Measurements from ENCODE around the gene TMEM256. TPM values are rescaled to one million over a fixed set of nuclear protein-coding genes. Genes with fewer than 3 reads are reported as not detected.

TMEM256 gene
- polyA plus RNA-seq, 2 of the 4 experiments (the other 2 are of a cell fraction): 127 to 164 TPM

DNA sequence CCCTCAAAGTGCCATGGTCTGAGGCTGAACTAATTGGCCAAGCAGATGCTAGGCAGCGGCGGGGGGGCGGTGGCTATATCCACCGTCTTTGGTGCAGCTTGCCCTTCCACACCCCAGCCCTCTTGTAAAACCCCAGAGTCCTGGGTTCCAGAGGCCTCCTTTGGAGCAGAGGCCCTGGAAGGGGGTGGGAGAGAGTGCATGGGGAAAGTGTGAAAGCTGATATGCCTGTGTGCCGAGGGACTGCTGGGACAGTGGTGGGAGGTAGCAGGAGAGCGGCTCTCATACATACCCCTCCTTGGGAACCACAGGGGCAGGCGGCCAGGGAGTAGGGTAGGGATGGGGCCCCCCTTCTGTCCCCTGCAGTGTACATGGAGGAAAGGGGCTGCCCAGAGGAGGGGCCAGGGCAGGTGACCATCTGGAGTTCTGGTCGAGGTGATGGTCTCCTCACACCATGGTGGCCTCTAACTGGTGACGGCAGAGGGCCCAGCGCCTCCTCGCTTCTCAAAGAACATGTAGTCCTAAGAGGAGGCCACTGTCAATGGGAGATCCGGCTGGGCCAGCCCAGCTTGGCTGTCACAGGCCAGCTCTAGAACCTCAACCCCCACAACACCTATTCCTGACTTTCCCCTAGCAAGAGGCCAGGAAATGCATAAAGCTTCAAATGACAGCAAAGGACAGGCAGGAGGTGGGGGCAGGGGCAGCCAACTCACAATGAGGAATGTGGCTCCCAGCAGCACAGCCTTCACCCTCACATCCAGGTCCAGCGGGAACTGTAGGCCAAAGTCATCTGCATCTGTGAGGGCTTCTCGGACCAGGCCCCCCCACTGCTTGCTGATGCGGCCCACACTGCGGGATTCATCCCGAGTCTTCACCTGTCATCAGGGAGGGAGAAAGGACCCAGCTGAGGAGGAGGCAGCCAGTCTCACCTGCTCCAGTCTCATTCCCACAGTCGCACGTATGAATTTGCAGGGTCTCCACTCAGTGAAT, 13.7 kb downstream of the TMEM256 start:
- H3K4me1 ChIP-seq: peaks cover 8% of the 10 kb centered on the region; the same call in 1 of the 3 replicates
- no peak for TF ChIP-seq HOXA7 (CRISPR knock-in tag; IDR thresholded peaks at IDR 0.05)
- no peak for TF ChIP-seq BHLHE40 (IDR thresholded peaks at IDR 0.05; ENCODE audit: low read depth, low read length)
- TF ChIP-seq CBX2 (IDR thresholded peaks at IDR 0.05; ENCODE audit: borderline replicate concordance, low read depth): no peak
- no peak for TF ChIP-seq FOSL2 (IDR thresholded peaks at IDR 0.05)
- no peak for TF ChIP-seq FOSL2 (CRISPR knock-in tag; IDR thresholded peaks at IDR 0.05)
- TF ChIP-seq CBX8 (IDR thresholded peaks at IDR 0.05): no peak
- TF ChIP-seq, protein P1, sequence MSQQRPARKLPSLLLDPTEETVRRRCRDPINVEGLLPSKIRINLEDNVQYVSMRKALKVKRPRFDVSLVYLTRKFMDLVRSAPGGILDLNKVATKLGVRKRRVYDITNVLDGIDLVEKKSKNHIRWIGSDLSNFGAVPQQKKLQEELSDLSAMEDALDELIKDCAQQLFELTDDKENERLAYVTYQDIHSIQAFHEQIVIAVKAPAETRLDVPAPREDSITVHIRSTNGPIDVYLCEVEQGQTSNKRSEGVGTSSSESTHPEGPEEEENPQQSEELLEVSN (IDR thresholded peaks at IDR 0.05; ENCODE audit: borderline replicate concordance, low read depth): no peak
- no peak for TF ChIP-seq RAD21 (conservative IDR thresholded peaks at IDR 0.05 in 1 of 2, IDR thresholded peaks at IDR 0.05 in 1 of 2)
- TF ChIP-seq RFX5 (IDR thresholded peaks at IDR 0.05): no peak
- TF ChIP-seq POLR2A (IDR thresholded peaks at IDR 0.05; ENCODE audit: low read length): no peak
- TF ChIP-seq CEBPB (IDR thresholded peaks at IDR 0.05): no peak
- TF ChIP-seq RCOR1 (IDR thresholded peaks at IDR 0.05; ENCODE audit: low read depth, low read length): no peak
- no peak for TF ChIP-seq CHD2 (IDR thresholded peaks at IDR 0.05; ENCODE audit: low read length, partially characterized antibody)
- TF ChIP-seq RNF2 (IDR thresholded peaks at IDR 0.05; ENCODE audit: borderline replicate concordance, low read depth): no peak
- no peak for TF ChIP-seq TP53 (CRISPR knock-in tag; IDR thresholded peaks at IDR 0.05)
- TF ChIP-seq JUNB (IDR thresholded peaks at IDR 0.05): no peak
- TF ChIP-seq PHF8 (IDR thresholded peaks at IDR 0.05; ENCODE audit: borderline replicate concordance, low read depth): no peak
- no peak overlapping the region for H3K4me3 ChIP-seq
- 84% methylated on average over 19 of the region's 19 CpGs for WGBS (ENCODE audit: missing lambda C conversion rate)
- no peak overlapping the region for H3K27ac ChIP-seq
- H3K9me3 ChIP-seq: no peaks in the 10 kb centered on the region
- ChIA-PET POLR2A (no interaction called here), CTCF (interaction anchor here (0.7 to 17.1 kb wide), 7 partner anchors 17 to 171 kb away, joined by 3 to 139 read pairs (median 4); partner anchors contain the start of genes KCTD11, SENP3, TMEM102 and TMEM95)
- no peak for FAIRE-seq
- no peak for ATAC-seq
- H3K4me2 ChIP-seq: no peak overlapping the region
- no peak for DNase-seq (ENCODE audit: low read depth in 1 of 2, low spot score in 1 of 2)

DNA sequence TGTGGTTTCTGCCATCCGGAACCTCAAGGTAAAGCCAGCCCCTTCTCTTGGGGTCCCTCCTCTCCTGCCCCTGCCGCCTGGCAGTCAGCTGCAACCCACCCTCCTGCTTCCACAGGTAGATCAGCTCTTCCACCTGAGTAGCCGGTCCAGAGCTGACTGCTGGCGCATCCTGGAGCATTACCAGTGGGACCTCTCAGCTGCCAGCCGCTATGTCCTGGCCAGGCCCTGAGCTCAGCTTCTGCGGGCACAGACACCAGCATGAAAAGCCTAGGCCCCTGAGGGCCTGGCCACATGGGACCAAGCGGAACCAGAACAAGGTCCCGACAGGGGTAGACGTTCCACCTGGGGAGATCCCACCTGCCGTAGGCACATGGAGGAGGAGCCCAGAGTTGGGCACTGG, 15.0 kb downstream of the TMEM256 start:
- WGBS (ENCODE audit: missing lambda C conversion rate): 91% methylated on average over 9 of the region's 10 CpGs
- Histone ChIP-seq H3K4me2 (no peak overlapping the region), H3K4me3 (no peak overlapping the region), H3K4me1 (peaks cover 5% of the 10 kb centered on the region; the same call in 1 of the 3 replicates), H3K27ac (no peak overlapping the region), H3K9me3 (no peaks in the 10 kb centered on the region)
- no peak for FAIRE-seq
- POLR2A ChIA-PET: interaction anchor here (0.6 to 1.6 kb wide), 2 partner anchors 11 to 15 kb away, joined by 4 to 7 read pairs; partner anchors contain the start of gene TMEM256
- TF ChIP-seq BHLHE40 (IDR thresholded peaks at IDR 0.05; ENCODE audit: low read depth, low read length): no peak
- no peak for TF ChIP-seq EP300 (IDR thresholded peaks at IDR 0.05)
- no peak for TF ChIP-seq CBX2 (IDR thresholded peaks at IDR 0.05; ENCODE audit: borderline replicate concordance, low read depth)
- no peak for TF ChIP-seq RCOR1 (IDR thresholded peaks at IDR 0.05; ENCODE audit: low read depth, low read length)
- no peak for TF ChIP-seq POLR2AphosphoS2 (conservative IDR thresholded peaks at IDR 0.05; ENCODE audit: low read length)
- TF ChIP-seq NR3C1 (IDR thresholded peaks at IDR 0.05): no peak
- TF ChIP-seq ZFP36 (IDR thresholded peaks at IDR 0.05; ENCODE audit: borderline replicate concordance, partially characterized antibody): no peak
- TF ChIP-seq TP53 (CRISPR knock-in tag; IDR thresholded peaks at IDR 0.05): no peak
- DNase-seq (ENCODE audit: low read depth in 1 of 2, low spot score in 1 of 2): no peak
- no peak for ATAC-seq
- CTCF ChIA-PET: interaction anchor here (0.7 to 17.1 kb wide), 7 partner anchors 9 to 172 kb away, joined by 3 to 139 read pairs (median 6); partner anchors contain the start of genes KCTD11, SENP3, TMEM102 and TMEM95

DNA sequence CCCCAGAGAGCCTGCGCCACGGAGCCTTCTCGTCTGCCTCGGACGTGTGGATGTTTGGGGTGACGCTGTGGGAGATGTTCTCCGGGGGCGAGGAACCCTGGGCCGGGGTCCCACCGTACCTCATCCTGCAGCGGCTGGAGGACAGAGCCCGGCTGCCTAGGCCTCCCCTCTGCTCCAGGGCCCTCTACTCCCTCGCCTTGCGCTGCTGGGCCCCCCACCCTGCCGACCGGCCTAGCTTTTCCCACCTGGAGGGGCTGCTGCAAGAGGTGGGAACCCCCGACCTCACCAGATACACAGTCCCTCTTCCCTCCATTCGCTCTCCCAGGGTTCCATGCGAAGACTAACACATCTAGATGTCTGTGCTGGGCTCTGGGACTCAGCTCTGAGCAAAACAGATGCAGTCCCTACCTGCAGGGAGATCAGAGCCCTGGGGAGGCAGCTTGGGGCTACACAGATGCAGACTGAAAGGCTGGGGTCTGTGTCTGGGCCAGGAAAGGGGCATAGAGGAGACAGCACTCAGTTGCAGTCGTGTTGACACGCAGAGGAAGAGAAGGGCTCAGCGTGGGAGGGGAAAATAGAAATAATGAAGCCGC, 19.3 kb downstream of the TMEM256 start:
- Histone ChIP-seq H3K4me3 (no peak overlapping the region), H3K4me1 (no peaks in the 10 kb centered on the region), H3K27ac (no peak overlapping the region), H3K4me2 (no peak overlapping the region), H3K9me3 (peaks cover 9% of the 10 kb centered on the region)
- ChIA-PET POLR2A (no interaction called here), CTCF (interaction anchor here (1.4 to 17.1 kb wide), 6 partner anchors 10 to 176 kb away, joined by 3 to 139 read pairs (median 7); partner anchors contain the start of genes KCTD11 and TMEM95)
- WGBS (ENCODE audit: missing lambda C conversion rate): 90% methylated on average over 21 of the region's 23 CpGs
- no peak for FAIRE-seq
- no peak for ATAC-seq
- no peak for DNase-seq (ENCODE audit: low read depth in 1 of 2, low spot score in 1 of 2)
- TF ChIP-seq, protein P2, sequence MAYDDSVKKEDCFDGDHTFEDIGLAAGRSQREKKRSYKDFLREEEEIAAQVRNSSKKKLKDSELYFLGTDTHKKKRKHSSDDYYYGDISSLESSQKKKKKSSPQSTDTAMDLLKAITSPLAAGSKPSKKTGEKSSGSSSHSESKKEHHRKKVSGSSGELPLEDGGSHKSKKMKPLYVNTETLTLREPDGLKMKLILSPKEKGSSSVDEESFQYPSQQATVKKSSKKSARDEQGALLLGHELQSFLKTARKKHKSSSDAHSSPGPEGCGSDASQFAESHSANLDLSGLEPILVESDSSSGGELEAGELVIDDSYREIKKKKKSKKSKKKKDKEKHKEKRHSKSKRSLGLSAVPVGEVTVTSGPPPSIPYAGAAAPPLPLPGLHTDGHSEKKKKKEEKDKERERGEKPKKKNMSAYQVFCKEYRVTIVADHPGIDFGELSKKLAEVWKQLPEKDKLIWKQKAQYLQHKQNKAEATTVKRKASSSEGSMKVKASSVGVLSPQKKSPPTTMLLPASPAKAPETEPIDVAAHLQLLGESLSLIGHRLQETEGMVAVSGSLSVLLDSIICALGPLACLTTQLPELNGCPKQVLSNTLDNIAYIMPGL (CRISPR knock-in tag; IDR thresholded peaks at IDR 0.05; ENCODE audit: borderline replicate concordance): no peak
- TF ChIP-seq FOSL2 (IDR thresholded peaks at IDR 0.05) (no peak), FOSL2 (CRISPR knock-in tag; IDR thresholded peaks at IDR 0.05) (no peak), RARB (CRISPR knock-in tag; IDR thresholded peaks at IDR 0.05) (no peak), HOXA7 (CRISPR knock-in tag; IDR thresholded peaks at IDR 0.05) (no peak), GATA3 (IDR thresholded peaks at IDR 0.05; ENCODE audit: borderline replicate concordance) (no peak), CHD2 (IDR thresholded peaks at IDR 0.05; ENCODE audit: low read length, partially characterized antibody) (no peak), SREBF2 (IDR thresholded peaks at IDR 0.05) (no peak), NPAS2 (CRISPR knock-in tag; IDR thresholded peaks at IDR 0.05; ENCODE audit: borderline replicate concordance) (no peak), EP300 (IDR thresholded peaks at IDR 0.05) (no peak), FOXS1 (CRISPR knock-in tag; IDR thresholded peaks at IDR 0.05) (no peak), CEBPB (IDR thresholded peaks at IDR 0.05) (no peak), NFE2L2 (conservative IDR thresholded peaks at IDR 0.05; ENCODE audit: low read length) (no peak), CHD4 (IDR thresholded peaks at IDR 0.05; ENCODE audit: borderline replicate concordance) (no peak), HOXB5 (CRISPR knock-in tag; IDR thresholded peaks at IDR 0.05) (no peak), POLR2A (IDR thresholded peaks at IDR 0.05; ENCODE audit: low read length) (no peak), CBX2 (IDR thresholded peaks at IDR 0.05; ENCODE audit: borderline replicate concordance, low read depth) (no peak), TFCP2L1 (CRISPR knock-in tag; IDR thresholded peaks at IDR 0.05) (no peak)
